SK-N-SH (cell line): ENCODE results near the gene TMEM132D.

Experiments
- CTCF ChIP-seq: fragments of 200-600 bp; sonication (generic); IDR thresholded peaks from 2 replicates; pipeline ENCODE4 v1.6.1; 2017; ENCODE audit warnings: antibody characterized with exemption, mild to moderate bottlenecking, moderate library complexity
- EP300 ChIP-seq, 2 experiments: IDR thresholded peaks; 2 replicates each; pipeline versions ENCODE4 v1.4.0 to v1.6.1; 2012; ENCODE audit warnings: borderline replicate concordance in 1 of 2, low read depth in 1 of 2, low read length in 1 of 2
- EZH2phosphoT487 ChIP-seq: fragments of 200-600 bp; sonication (generic); IDR thresholded peaks from 2 replicates; pipeline ENCODE4 v1.6.1; 2017; ENCODE audit warnings: low read depth, mixed run types, mild to moderate bottlenecking, antibody characterized with exemption, moderate library complexity, borderline replicate concordance
- JUND ChIP-seq: IDR thresholded peaks from 2 replicates; pipeline ENCODE4 v1.4.0; 2012
- MAX ChIP-seq: IDR thresholded peaks from 2 replicates; pipeline ENCODE4 v1.4.0; 2012; ENCODE audit warnings: low read depth
- NRF1 ChIP-seq: IDR thresholded peaks from 2 replicates; pipeline ENCODE4 v1.6.1; 2012; ENCODE audit warnings: low read depth, mild to moderate bottlenecking, low read length
- RAD21 ChIP-seq: IDR thresholded peaks from 2 replicates; pipeline ENCODE4 v1.6.1; 2012; ENCODE audit warnings: mild to moderate bottlenecking, low read length
- TAF1 ChIP-seq: IDR thresholded peaks from 2 replicates; pipeline ENCODE4 v1.6.1; 2012; ENCODE audit warnings: low read depth, mild to moderate bottlenecking, low read length, moderate library complexity, borderline replicate concordance
- YY1 ChIP-seq: IDR thresholded peaks from 2 replicates; pipeline ENCODE4 v1.4.0; 2012; ENCODE audit warnings: low read depth, mild to moderate bottlenecking
- TF ChIP-seq, protein P1 (sequence below): IDR thresholded peaks from 2 replicates; pipeline ENCODE4 v1.6.1; 2012; ENCODE audit warnings: mild to moderate bottlenecking, low read depth, low read length, moderate library complexity

DNA sequence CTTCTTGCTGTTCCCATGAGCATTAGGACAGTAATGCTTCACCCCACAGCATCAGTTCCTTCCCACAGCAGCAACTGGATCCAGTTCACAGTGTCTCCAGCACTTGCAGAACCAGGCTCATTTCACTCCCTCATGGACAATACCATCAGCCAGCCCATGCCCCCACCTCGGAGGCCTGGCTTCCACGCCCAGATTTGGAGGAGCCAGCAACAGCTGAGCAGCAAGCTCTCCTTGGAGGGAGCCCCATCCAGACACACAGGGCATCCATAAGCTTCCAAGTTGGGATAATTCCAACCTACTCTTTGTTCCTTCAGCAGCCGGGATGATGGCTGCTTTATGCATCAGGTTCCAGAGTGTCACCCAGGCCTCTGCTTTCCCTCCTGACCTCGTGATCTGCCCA, 800.6 kb downstream of the TMEM132D start:
- TF ChIP-seq CTCF (no peak), MAX (no peak), TAF1 (no peak), JUND (no peak), EZH2phosphoT487 (no peak), RAD21 (no peak), EP300 (IDR thresholded peaks at IDR 0.05; ENCODE audit: borderline replicate concordance in 1 of 2, low read depth in 1 of 2, low read length in 1 of 2) (no peak), YY1 (no peak), NRF1 (no peak)
- TF ChIP-seq, protein P1, sequence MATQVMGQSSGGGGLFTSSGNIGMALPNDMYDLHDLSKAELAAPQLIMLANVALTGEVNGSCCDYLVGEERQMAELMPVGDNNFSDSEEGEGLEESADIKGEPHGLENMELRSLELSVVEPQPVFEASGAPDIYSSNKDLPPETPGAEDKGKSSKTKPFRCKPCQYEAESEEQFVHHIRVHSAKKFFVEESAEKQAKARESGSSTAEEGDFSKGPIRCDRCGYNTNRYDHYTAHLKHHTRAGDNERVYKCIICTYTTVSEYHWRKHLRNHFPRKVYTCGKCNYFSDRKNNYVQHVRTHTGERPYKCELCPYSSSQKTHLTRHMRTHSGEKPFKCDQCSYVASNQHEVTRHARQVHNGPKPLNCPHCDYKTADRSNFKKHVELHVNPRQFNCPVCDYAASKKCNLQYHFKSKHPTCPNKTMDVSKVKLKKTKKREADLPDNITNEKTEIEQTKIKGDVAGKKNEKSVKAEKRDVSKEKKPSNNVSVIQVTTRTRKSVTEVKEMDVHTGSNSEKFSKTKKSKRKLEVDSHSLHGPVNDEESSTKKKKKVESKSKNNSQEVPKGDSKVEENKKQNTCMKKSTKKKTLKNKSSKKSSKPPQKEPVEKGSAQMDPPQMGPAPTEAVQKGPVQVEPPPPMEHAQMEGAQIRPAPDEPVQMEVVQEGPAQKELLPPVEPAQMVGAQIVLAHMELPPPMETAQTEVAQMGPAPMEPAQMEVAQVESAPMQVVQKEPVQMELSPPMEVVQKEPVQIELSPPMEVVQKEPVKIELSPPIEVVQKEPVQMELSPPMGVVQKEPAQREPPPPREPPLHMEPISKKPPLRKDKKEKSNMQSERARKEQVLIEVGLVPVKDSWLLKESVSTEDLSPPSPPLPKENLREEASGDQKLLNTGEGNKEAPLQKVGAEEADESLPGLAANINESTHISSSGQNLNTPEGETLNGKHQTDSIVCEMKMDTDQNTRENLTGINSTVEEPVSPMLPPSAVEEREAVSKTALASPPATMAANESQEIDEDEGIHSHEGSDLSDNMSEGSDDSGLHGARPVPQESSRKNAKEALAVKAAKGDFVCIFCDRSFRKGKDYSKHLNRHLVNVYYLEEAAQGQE: no peak
